DOHH2 (cell line): ENCODE measurements around the gene PPFIA3.
"Not testable (repeated sequence)": the region's sequence is repeated elsewhere in the genome, so short reads cannot be mapped to it uniquely, and the experiment has no call there.

ENCODE experiments used
- H3F3A ChIP-seq: fragments of 200-600 bp; sonication (generic), shearing (Covaris generic); 2 replicates; pipeline ENCODE4 v1.6.0; 2016; ENCODE audit warnings: antibody characterized with exemption, mild to moderate bottlenecking; ENCODE audit not compliant: control insufficient read depth, insufficient read depth
- H3K27ac ChIP-seq: fragments of 200-600 bp; sonication (generic); 2 replicates; pipeline ENCODE4 v1.5.1; 2014; ENCODE audit warnings: low read depth, mild to moderate bottlenecking, low read length, moderate library complexity
- H3K27me3 ChIP-seq: fragments of 200-600 bp; sonication (generic); 2 replicates; pipeline ENCODE4 v1.6.1; 2014; ENCODE audit warnings: mild to moderate bottlenecking, low read length, mixed read lengths; ENCODE audit not compliant: control insufficient read depth
- H3K36me3 ChIP-seq: fragments of 200-600 bp; sonication (generic); 2 replicates; pipeline ENCODE4 v1.6.1; 2014; ENCODE audit warnings: mild to moderate bottlenecking, low read length, moderate library complexity, mixed read lengths; ENCODE audit not compliant: control insufficient read depth
- H3K4me1 ChIP-seq: fragments of 200-600 bp; sonication (generic); 2 replicates; pipeline ENCODE4 v1.6.1; 2014; ENCODE audit warnings: mild to moderate bottlenecking, low read length, mixed read lengths; ENCODE audit not compliant: control insufficient read depth
- H3K4me2 ChIP-seq: fragments of 200-600 bp; sonication (generic); 2 replicates; pipeline ENCODE4 v1.6.0; 2014; ENCODE audit warnings: mild to moderate bottlenecking, low read length, moderate library complexity
- H3K4me3 ChIP-seq: fragments of 200-600 bp; sonication (generic); 2 replicates; pipeline ENCODE4 v1.5.1; 2014; ENCODE audit warnings: mild to moderate bottlenecking, low read length, mixed read lengths
- H3K79me2 ChIP-seq: fragments of 200-600 bp; sonication (generic); 2 replicates; pipeline ENCODE4 v1.6.1; 2014; ENCODE audit warnings: mild to moderate bottlenecking, low read length, mixed read lengths; ENCODE audit not compliant: control insufficient read depth
- H3K9me2 ChIP-seq: fragments of 200-600 bp; sonication (generic); replicated peaks from 2 replicates; pipeline ENCODE4 v1.6.1; 2014; ENCODE audit warnings: mild to moderate bottlenecking, low read length, mixed read lengths; ENCODE audit not compliant: control insufficient read depth
- H3K9me3 ChIP-seq: fragments of 200-600 bp; sonication (generic); 2 replicates; pipeline ENCODE4 v1.6.1; 2014; ENCODE audit warnings: antibody characterized with exemption, low read length, mixed read lengths; ENCODE audit not compliant: control insufficient read depth, insufficient read depth
- H4K20me1 ChIP-seq: fragments of 200-600 bp; sonication (generic); 2 replicates; pipeline ENCODE4 v1.6.0; 2014; ENCODE audit warnings: low read depth, mild to moderate bottlenecking, antibody characterized with exemption, low read length, moderate library complexity; ENCODE audit not compliant: control insufficient read depth, insufficient read depth
- CTCF ChIP-seq: fragments of 200-600 bp; sonication (generic); IDR thresholded peaks from one replicate; pipeline ENCODE4 v1.5.1; 2014; ENCODE audit warnings: antibody characterized with exemption, mild to moderate bottlenecking, low read depth, low read length; ENCODE audit not compliant: poor library complexity, severe bottlenecking
- EZH2phosphoT487 ChIP-seq: fragments of 200-600 bp; sonication (generic); IDR thresholded peaks from 2 replicates; pipeline ENCODE4 v1.6.1; 2017; ENCODE audit warnings: borderline replicate concordance, mild to moderate bottlenecking, antibody characterized with exemption, low read length, moderate library complexity, mixed read lengths

The PPFIA3 gene

GRCh38 chr19:49180659-49181058 is 61.3 kb downstream of the PPFIA3 start:
- H3K36me3 ChIP-seq: no peaks in the 10 kb centered on the region
- no peak for TF ChIP-seq EZH2phosphoT487
- no peaks in the 10 kb centered on the region for H3K79me2 ChIP-seq
- H3K9me3 ChIP-seq: no peaks in the 10 kb centered on the region
- H3K9me2 ChIP-seq: no peaks in the 10 kb centered on the region
- H3K27ac ChIP-seq: no peak overlapping the region
- peaks cover 3% of the 10 kb centered on the region; the same call in 1 of the 2 replicates for H3K4me1 ChIP-seq
- H3F3A ChIP-seq: no peaks in the 10 kb centered on the region
- H3K27me3 ChIP-seq: no peaks in the 10 kb centered on the region
- H4K20me1 ChIP-seq: no peaks in the 10 kb centered on the region
- no peak overlapping the region for H3K4me2 ChIP-seq
- H3K4me3 ChIP-seq: no peak overlapping the region

GRCh38 chr19:49182010-49182847 is 62.9 kb downstream of the PPFIA3 start:
- not testable (repeated sequence) for H3K9me2 ChIP-seq, H3F3A ChIP-seq, H3K27ac ChIP-seq, H3K9me3 ChIP-seq, H3K4me1 ChIP-seq, H3K4me2 ChIP-seq, H3K27me3 ChIP-seq, H4K20me1 ChIP-seq, H3K4me3 ChIP-seq, H3K79me2 ChIP-seq, H3K36me3 ChIP-seq

- Histone ChIP-seq H3K27ac (no peak overlapping the region), H3K9me3 (no peaks in the 10 kb centered on the region), H3K36me3 (no peaks in the 10 kb centered on the region), H3K4me2 (no peak overlapping the region), H3K4me1 (no peaks in the 10 kb centered on the region), H3K79me2 (no peaks in the 10 kb centered on the region), H3K4me3 (no peak overlapping the region), H3K9me2 (no peaks in the 10 kb centered on the region), H3K27me3 (no peaks in the 10 kb centered on the region), H4K20me1 (no peaks in the 10 kb centered on the region), H3F3A (no peaks in the 10 kb centered on the region)
- TF ChIP-seq CTCF (no peak), EZH2phosphoT487 (no peak)
Measured at GRCh38 chr19:49182848-49183375, 63.6 kb downstream of the PPFIA3 start.

GRCh38 chr19:49186108-49186507 is 66.8 kb downstream of the PPFIA3 start:
- H3K9me3 ChIP-seq: no peaks in the 10 kb centered on the region
- H3K9me2 ChIP-seq: no peaks in the 10 kb centered on the region
- H3K4me3 ChIP-seq: no peak overlapping the region
- H3K79me2 ChIP-seq: no peaks in the 10 kb centered on the region
- H4K20me1 ChIP-seq: no peaks in the 10 kb centered on the region
- H3K4me1 ChIP-seq: peaks cover 11% of the 10 kb centered on the region
- H3K4me2 ChIP-seq: no peak overlapping the region
- no peaks in the 10 kb centered on the region for H3F3A ChIP-seq
- no peaks in the 10 kb centered on the region for H3K36me3 ChIP-seq
- no peak overlapping the region for H3K27ac ChIP-seq
- TF ChIP-seq EZH2phosphoT487 (no peak), CTCF (no peak)
- H3K27me3 ChIP-seq: no peaks in the 10 kb centered on the region
